Neuronal stem cell (in vitro differentiated cells): ENCODE results near the gene ANK2.

ENCODE experiments used
- DNase-seq: peaks from one replicate; pipeline ENCODE4 v3.0.0-alpha.2; 2013; ENCODE audit warnings: low spot score
- H2AFZ ChIP-seq: one replicate; pipeline ENCODE4 v1.6.1; 2013; ENCODE audit warnings: mild to moderate bottlenecking, low read length, inconsistent platforms
- H2AK5ac ChIP-seq: 2 replicates; pipeline ENCODE4 v1.6.1; 2013; ENCODE audit warnings: low read depth, mild to moderate bottlenecking, inconsistent platforms, low read length, moderate library complexity, mixed read lengths
- H2BK120ac ChIP-seq: 2 replicates; pipeline ENCODE4 v1.6.1; 2013; ENCODE audit warnings: low read depth, mild to moderate bottlenecking, inconsistent platforms, low read length, moderate library complexity, mixed read lengths
- H2BK12ac ChIP-seq: one replicate; pipeline ENCODE4 v1.6.1; 2013; ENCODE audit warnings: low read length, inconsistent platforms
- H2BK15ac ChIP-seq: 2 replicates; pipeline ENCODE4 v1.6.1; 2013; ENCODE audit warnings: mild to moderate bottlenecking, low read length, inconsistent platforms, mixed read lengths
- H2BK5ac ChIP-seq: one replicate; pipeline ENCODE4 v1.6.1; 2013; ENCODE audit warnings: inconsistent platforms, mild to moderate bottlenecking, low read length, moderate library complexity
- H3K14ac ChIP-seq: one replicate; pipeline ENCODE4 v1.6.1; 2013; ENCODE audit warnings: low read length, inconsistent platforms
- H3K18ac ChIP-seq: 2 replicates; pipeline ENCODE4 v1.6.1; 2013; ENCODE audit warnings: low read length, inconsistent platforms
- H3K23ac ChIP-seq: 2 replicates; pipeline ENCODE4 v1.6.1; 2013; ENCODE audit warnings: low read depth, mild to moderate bottlenecking, mixed read lengths, low read length, inconsistent platforms; ENCODE audit not compliant: poor library complexity
- H3K27ac ChIP-seq: replicated peaks from 3 replicates; pipeline ENCODE4 v1.5.1; 2013; ENCODE audit warnings: low read length, inconsistent platforms
- H3K27me3 ChIP-seq, 3 experiments: 2 replicates each; pipeline ENCODE4 v1.6.1; 2013; ENCODE audit warnings: low read length in 3 of 3, mild to moderate bottlenecking in 2 of 3, inconsistent platforms in 1 of 3, low read depth in 1 of 3, mixed read lengths in 1 of 3, moderate library complexity in 1 of 3; ENCODE audit not compliant: control insufficient read depth in 3 of 3, insufficient read depth in 3 of 3
- H3K36me3 ChIP-seq, 2 donors: replicated peaks in 1 of 2; 2 replicates each; pipeline ENCODE4 v1.6.1; 2013; ENCODE audit warnings: low read length in 2 of 2; ENCODE audit not compliant: control insufficient read depth in 2 of 2, insufficient read depth in 2 of 2
- H3K4ac ChIP-seq: 2 replicates; pipeline ENCODE4 v1.6.1; 2013; ENCODE audit warnings: inconsistent platforms, mild to moderate bottlenecking, low read length, moderate library complexity
- H3K4me1 ChIP-seq, 2 donors: 1 replicate in 1 of 2; 2 replicates in 1 of 2; pipeline ENCODE4 v1.6.1; 2013; ENCODE audit warnings: low read length in 2 of 2, low read depth in 1 of 2; ENCODE audit not compliant: control insufficient read depth in 2 of 2, insufficient read depth in 1 of 2
- H3K4me2 ChIP-seq: one replicate; pipeline ENCODE4 v1.6.1; 2013; ENCODE audit warnings: mild to moderate bottlenecking, low read length, inconsistent platforms; ENCODE audit not compliant: insufficient read depth, poor library complexity, severe bottlenecking
- H3K4me3 ChIP-seq, 2 donors: 2 replicates each; pipeline ENCODE4 v1.5.1; 2013; ENCODE audit warnings: low read length in 2 of 2, mild to moderate bottlenecking in 2 of 2, inconsistent platforms in 1 of 2, moderate library complexity in 1 of 2
- H3K79me1 ChIP-seq: one replicate; pipeline ENCODE4 v1.6.1; 2013; ENCODE audit warnings: low read depth, mild to moderate bottlenecking, inconsistent platforms, low read length, moderate library complexity
- H3K9ac ChIP-seq: one replicate; pipeline ENCODE4 v1.6.1; 2013; ENCODE audit warnings: mild to moderate bottlenecking, low read depth, low read length, inconsistent platforms; ENCODE audit not compliant: poor library complexity
- H3K9me3 ChIP-seq, 2 donors: replicated peaks in 1 of 2; 2 replicates each; pipeline versions ENCODE3 to v1.6.1; 2013; ENCODE audit warnings: low read length in 2 of 2, mild to moderate bottlenecking in 2 of 2, inconsistent platforms in 1 of 2, low read depth in 1 of 2, mixed read lengths in 1 of 2, moderate library complexity in 1 of 2; ENCODE audit not compliant: control insufficient read depth in 2 of 2, insufficient read depth in 1 of 2
- H4K8ac ChIP-seq: one replicate; pipeline ENCODE4 v1.6.1; 2013; ENCODE audit warnings: low read depth, mild to moderate bottlenecking, inconsistent platforms, low read length, moderate library complexity
- H4K91ac ChIP-seq: one replicate; pipeline ENCODE4 v1.6.1; 2013; ENCODE audit warnings: low read length, low read depth, mild to moderate bottlenecking, inconsistent platforms; ENCODE audit not compliant: poor library complexity
- WGBS, 2 donors: extraction: QIAGEN DNeasy Blood & Tissue Kit; methylation state at CpG; one replicate each; pipeline ENCODE4 v1.1.7; 2013; ENCODE audit warnings: missing lambda C conversion rate in 2 of 2, mixed read lengths in 1 of 2; ENCODE audit not compliant: insufficient read length in 2 of 2, insufficient replicate concordance in 1 of 2; ENCODE audit errors: extremely low coverage in 2 of 2; 5-methylcytosine and 5-hydroxymethylcytosine counted together

ANK2 gene

DNA sequence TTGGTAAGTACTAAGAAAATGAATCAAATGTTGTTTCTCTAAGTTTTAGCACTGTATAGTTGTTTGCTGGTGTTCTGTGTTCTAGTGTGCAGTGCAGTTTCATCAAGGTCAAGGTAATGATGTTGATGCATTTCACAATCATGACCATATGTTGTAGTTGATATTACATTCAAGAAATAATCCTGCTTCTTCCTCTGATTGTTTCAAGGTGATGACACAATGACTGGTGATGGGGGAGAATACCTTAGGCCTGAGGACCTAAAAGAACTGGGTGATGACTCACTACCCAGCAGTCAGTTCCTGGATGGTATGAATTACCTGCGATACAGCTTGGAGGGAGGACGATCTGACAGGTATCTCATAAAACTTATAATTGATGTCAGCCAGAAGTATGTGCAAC, 261.6 kb downstream of the ANK2 start:
- Histone ChIP-seq H3K4me1 (no peaks in the 10 kb centered on the region), H4K8ac (no peak overlapping the region), H2BK5ac (no peak overlapping the region), H3K4ac (no peak overlapping the region), H2BK15ac (no peak overlapping the region), H3K4me3 (no peak overlapping the region), H3K18ac (no peak overlapping the region), H3K27me3 (no peaks in the 10 kb centered on the region), H3K14ac (no peak overlapping the region), H2AK5ac (no peak overlapping the region), H3K79me1 (no peaks in the 10 kb centered on the region), H3K36me3 (peaks cover 0 to 3% of the 10 kb centered on the region in 2 donors), H2BK120ac (no peak overlapping the region), H2BK12ac (no peak overlapping the region), H3K4me2 (no peak overlapping the region), H3K9ac (no peak overlapping the region), H4K91ac (no peak overlapping the region), H3K9me3 (no peaks in the 10 kb centered on the region), H3K27ac (no peak overlapping the region), H3K23ac (no peak overlapping the region), H2AFZ (no peak overlapping the region)
- no peak for DNase-seq
- no CpG with 5 or more reads among the region's 2 CpGs for WGBS, 2 donors

DNA sequence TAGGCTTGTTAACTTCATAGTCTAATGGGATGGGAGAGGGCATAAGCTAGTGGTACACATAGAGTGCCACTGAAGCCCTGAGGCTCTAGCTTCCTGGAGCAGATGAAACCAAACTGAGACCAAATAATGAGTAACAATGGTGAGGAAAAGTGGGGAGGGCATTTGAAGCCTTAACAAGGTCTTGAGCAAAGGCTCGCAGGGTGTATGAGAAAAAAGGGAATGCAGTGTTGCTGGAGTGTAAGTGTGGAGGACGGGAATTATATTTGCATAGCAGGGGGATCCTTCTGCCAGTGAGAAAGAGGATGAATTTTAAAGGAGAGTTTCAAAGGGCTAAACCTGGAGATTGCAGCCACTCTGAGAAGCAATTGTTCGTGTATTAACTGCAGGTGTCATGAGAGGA, 263.1 kb downstream of the ANK2 start:
- no peak overlapping the region for H3K23ac ChIP-seq
- no peak overlapping the region for H2AK5ac ChIP-seq
- H2AFZ ChIP-seq = no peak overlapping the region
- H3K9me3 ChIP-seq = peaks cover 0 to 2% of the 10 kb centered on the region in 2 donors
- H2BK15ac ChIP-seq = no peak overlapping the region
- H3K4me1 ChIP-seq = peaks cover 0 to 8% of the 10 kb centered on the region in 2 donors
- no peaks in the 10 kb centered on the region for H3K79me1 ChIP-seq
- no peak overlapping the region for H3K27ac ChIP-seq
- no peak overlapping the region for H4K8ac ChIP-seq
- H2BK12ac ChIP-seq = no peak overlapping the region
- no peak overlapping the region for H3K14ac ChIP-seq
- H3K27me3 ChIP-seq = no peaks in the 10 kb centered on the region
- no peak overlapping the region for H3K4me3 ChIP-seq
- peaks cover 0 to 4% of the 10 kb centered on the region in 2 donors for H3K36me3 ChIP-seq
- H3K9ac ChIP-seq = no peak overlapping the region
- H4K91ac ChIP-seq = no peak overlapping the region
- no peak for DNase-seq
- H2BK5ac ChIP-seq = no peak overlapping the region
- no peak overlapping the region for H2BK120ac ChIP-seq
- H3K4ac ChIP-seq = no peak overlapping the region
- whole genome bisulfite sequencing, 2 donors = no CpG with 5 or more reads among the region's 3 CpGs
- H3K18ac ChIP-seq = no peak overlapping the region
- no peak overlapping the region for H3K4me2 ChIP-seq

DNA sequence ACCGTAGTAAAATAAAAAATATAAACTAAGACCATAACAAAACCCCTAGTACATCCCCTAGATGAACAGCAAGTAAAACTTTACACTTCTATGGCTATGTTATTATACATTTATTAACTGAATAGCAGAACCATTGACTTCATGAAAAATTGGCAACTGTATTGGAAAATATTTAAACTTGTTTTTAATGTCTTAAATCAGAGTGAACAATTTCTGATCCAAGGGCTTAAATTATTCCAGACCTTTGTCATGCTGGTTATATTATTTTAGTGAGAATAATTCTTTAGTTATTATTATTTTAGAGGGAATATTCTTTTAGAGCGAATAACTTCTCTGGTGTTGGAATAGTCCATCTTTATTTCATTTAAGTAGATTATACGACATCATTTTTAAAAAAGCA, 265.0 kb downstream of the ANK2 start:
- peaks cover 0 to 5% of the 10 kb centered on the region in 2 donors for H3K36me3 ChIP-seq
- WGBS, 2 donors = no CpG with 5 or more reads among the region's 3 CpGs
- no peak overlapping the region for H3K4ac ChIP-seq
- H3K27ac ChIP-seq = no peak overlapping the region
- no peak overlapping the region for H3K14ac ChIP-seq
- no peak overlapping the region for H3K9ac ChIP-seq
- H3K4me2 ChIP-seq = no peak overlapping the region
- H4K91ac ChIP-seq = no peak overlapping the region
- H2BK120ac ChIP-seq = no peak overlapping the region
- H2AFZ ChIP-seq = no peak overlapping the region
- H2BK12ac ChIP-seq = no peak overlapping the region
- H3K18ac ChIP-seq = no peak overlapping the region
- peaks cover 0 to 2% of the 10 kb centered on the region in 2 donors for H3K9me3 ChIP-seq
- no peak overlapping the region for H2BK5ac ChIP-seq
- H3K79me1 ChIP-seq = no peaks in the 10 kb centered on the region
- no peak overlapping the region for H4K8ac ChIP-seq
- no peak overlapping the region for H2AK5ac ChIP-seq
- no peak overlapping the region for H3K23ac ChIP-seq
- no peaks in the 10 kb centered on the region for H3K27me3 ChIP-seq
- DNase-seq = no peak
- no peak overlapping the region for H2BK15ac ChIP-seq
- no peak overlapping the region for H3K4me3 ChIP-seq
- peaks cover 2 to 17% of the 10 kb centered on the region in 2 donors for H3K4me1 ChIP-seq

DNA sequence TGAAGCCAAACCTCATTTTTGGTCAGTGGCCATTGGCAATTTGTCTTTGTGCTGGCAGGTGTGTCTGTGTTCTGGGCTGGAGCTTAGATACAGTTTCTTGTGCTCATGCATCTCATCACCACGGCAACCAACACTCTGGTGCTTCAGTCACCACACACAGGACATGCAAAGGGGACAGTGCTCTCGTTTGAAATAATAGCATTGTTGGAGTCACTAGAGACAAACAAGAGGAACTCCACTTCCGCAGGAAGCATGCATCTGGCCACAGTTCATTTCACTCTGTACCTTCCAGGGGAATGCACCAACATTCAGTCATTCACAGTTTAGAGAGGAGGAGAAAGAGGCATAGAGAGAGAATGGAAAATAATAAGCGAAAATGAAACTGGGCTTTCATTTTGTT, 267.4 kb downstream of the ANK2 start:
- peak overlapping the region; percentile 13 for H2AFZ ChIP-seq
- H3K14ac ChIP-seq = no peak overlapping the region
- no peak overlapping the region for H3K23ac ChIP-seq
- H3K27ac ChIP-seq = no peak overlapping the region
- H3K4ac ChIP-seq = no peak overlapping the region
- peaks cover 0 to 2% of the 10 kb centered on the region in 2 donors for H3K9me3 ChIP-seq
- no peak overlapping the region for H4K91ac ChIP-seq
- no peak overlapping the region for H3K4me2 ChIP-seq
- no peak overlapping the region for H2AK5ac ChIP-seq
- H3K4me1 ChIP-seq = peaks cover 2 to 17% of the 10 kb centered on the region in 2 donors
- H3K4me3 ChIP-seq = no peak overlapping the region
- no peak overlapping the region for H2BK12ac ChIP-seq
- no peak overlapping the region for H3K9ac ChIP-seq
- no peaks in the 10 kb centered on the region for H3K27me3 ChIP-seq
- H2BK5ac ChIP-seq = no peak overlapping the region
- WGBS, 2 donors = no CpG with 5 or more reads among the region's 4 CpGs
- H3K18ac ChIP-seq = no peak overlapping the region
- no peak overlapping the region for H4K8ac ChIP-seq
- DNase-seq = no peak
- peaks cover 0 to 2% of the 10 kb centered on the region in 2 donors for H3K36me3 ChIP-seq
- H2BK120ac ChIP-seq = no peak overlapping the region
- H3K79me1 ChIP-seq = no peaks in the 10 kb centered on the region
- no peak overlapping the region for H2BK15ac ChIP-seq
